DMS114 treated with DMSO at 0.1 percent for 48 hours (cell line): Measurements from ENCODE around the gene GPBP1.
"Not testable (repeated sequence)": the region's sequence is repeated elsewhere in the genome, so short reads cannot be mapped to it uniquely, and the experiment has no call there.

Experiments used
- DNase-seq: peaks from one replicate; lab custom pipeline; 2025; ENCODE audit not compliant: unreplicated experiment; lab: John Stamatoyannopoulos, UW

The GPBP1 gene

GRCh38 chr5:57276353-57276752, 102.5 kb downstream of the GPBP1 start:
- DNase-seq: no peak

GRCh38 chr5:57277085-57277484, 103.2 kb downstream of the GPBP1 start:
- DNase-seq: peak; percentile 14

- no peak for DNase-seq
Measured at GRCh38 chr5:57280853-57281252, 107.0 kb downstream of the GPBP1 start.

DNA sequence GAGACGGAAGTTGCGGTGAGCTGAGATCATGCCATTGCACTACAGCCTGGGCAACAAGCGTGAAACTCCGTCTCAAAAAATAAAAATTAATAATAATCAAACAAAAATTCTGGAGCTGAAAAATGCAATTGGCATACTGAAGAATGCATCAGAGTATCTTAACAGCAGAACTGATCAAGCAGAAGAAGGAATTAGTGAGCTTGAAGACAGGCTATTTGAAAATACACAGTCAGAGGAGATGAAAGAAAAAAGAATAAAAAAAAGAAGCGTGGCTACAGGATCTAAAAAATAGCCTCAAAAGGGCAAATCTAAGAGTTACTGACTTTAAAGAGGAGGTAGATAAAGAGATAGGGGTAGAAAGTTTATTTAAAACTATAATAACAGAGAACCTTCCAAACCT, 111.2 kb downstream of the GPBP1 start:
- not testable (repeated sequence) for DNase-seq

DNA sequence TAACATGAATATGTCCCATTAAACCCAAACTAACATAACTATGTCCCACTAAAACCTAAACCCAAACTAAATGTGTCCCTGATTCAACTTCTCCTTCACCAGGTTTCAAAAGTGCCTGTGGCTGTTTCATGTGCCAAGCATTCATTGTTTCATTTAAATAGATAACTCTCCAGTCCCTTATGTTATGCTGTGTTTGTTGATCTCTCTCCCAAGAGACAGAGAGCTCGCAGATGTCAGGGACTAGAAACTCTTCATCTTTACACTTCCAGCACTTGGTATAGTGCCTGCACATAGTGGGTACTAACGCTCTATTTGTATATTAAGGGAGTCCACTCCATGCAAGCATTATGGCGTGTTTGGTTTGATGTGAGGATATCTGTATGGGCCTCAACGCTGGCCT, 118.0 kb downstream of the GPBP1 start:
- no peak for DNase-seq

DNA sequence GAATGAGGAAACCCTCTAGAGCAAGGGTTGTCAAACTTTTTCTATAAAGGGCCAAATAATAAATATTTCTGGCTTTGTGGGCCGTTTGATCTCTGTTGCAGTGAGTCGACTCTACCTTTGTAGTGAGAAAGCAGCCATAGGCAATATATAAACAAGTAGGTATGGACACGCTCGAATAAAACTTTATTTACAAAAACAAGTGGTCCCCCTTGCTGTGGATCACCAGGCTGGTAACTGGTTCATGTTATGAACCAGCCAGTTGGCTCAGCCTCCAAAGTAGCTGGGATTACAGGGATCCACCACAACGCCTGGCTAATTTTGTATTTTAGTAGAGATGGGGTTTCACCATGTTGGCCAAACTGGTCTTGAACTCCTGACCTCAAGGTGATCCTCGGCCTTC, 118.5 kb downstream of the GPBP1 start:
- no peak for DNase-seq

- peak; percentile 69 for DNase-seq
Measured at GRCh38 chr5:57298295-57298984, 124.6 kb downstream of the GPBP1 start.

DNA sequence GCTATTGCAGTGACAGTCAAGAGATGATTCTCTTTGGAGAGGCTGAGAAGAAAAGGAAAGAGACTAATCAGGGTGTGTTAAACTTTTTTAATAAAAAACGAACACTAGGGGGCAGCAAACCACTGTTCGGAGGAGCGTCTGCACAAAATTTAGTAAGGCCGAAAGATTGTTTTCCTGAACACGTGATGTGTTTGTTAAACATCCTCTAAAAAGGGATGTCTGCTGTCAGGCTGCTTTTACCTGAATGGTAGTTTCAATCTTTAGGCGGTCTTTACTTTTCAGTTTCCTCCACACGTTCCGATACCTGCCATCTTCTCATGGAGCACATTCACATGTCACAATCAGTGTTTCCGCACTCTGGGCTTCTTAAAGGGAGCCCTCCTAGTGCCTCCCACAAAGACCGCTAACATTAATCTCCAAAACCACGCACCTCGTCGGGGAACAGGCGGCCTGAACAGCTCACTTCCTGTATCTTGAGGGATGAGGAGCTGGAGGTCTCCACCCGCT, 125.2 kb downstream of the GPBP1 start:
- DNase-seq: peak; percentile 49

DNA sequence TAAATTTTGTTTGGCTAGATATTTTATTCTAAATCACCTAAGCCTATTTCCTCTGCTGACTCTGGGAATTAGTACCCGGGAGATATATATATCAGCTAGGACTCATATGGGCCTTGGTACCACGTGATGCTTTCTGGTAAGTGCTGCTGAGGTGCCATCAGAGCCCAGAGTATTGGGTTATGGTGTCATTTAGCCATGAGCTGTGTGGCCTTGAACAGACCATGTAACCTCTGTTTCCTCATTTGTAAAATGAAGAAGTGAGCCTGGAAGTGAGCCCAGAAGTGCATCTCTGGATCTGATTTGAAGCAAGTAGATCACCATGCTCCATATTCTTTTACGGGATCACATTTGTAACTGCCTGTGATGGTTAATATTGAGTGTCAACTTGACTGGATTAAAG, 126.1 kb downstream of the GPBP1 start:
- DNase-seq: no peak

- no peak for DNase-seq
Measured at GRCh38 chr5:57302164-57302563, 128.3 kb downstream of the GPBP1 start.

DNA sequence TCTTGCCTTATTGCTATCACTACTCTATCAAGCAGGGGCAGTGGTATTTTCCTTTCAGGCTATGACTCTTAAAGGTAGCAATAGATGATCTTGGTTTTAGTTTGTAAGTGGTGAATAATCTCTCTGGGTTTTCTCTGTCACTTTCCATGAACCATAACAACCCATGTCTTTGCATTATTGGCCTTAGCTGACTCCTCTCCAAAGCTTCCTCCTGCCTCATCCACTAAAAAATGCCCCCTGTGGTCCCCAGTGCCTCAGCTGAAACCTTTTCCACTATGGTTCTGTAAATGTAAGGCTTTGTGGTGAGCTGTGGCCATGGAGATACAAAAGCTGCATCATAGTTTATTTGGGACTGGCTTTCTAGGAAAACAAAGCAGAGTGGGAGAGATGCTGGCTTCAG, 128.8 kb downstream of the GPBP1 start:
- no peak for DNase-seq

DNA sequence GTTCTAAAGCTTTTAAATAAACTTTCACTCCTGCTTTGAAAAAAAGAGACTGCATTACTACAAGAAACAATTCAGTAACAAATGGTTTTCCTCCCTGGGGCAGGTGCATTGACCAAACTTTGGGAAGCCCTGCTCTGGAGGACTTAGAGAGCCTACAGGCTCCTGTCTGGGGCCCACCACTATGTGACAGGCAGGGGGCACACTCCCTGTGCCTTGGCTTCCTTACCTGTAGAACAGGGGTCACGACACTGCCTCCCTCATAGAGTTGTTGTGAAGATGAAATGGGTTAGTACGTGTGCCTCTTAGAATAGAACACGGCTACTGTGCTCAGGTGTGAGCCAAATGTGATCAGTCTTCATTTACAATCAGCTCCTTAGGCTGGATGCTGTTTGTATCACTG, 130.1 kb downstream of the GPBP1 start:
- no peak for DNase-seq

- DNase-seq: no peak
Measured at GRCh38 chr5:57304931-57305330, 131.1 kb downstream of the GPBP1 start.

GRCh38 chr5:57306359-57306758, 132.5 kb downstream of the GPBP1 start:
- DNase-seq: no peak

- no peak for DNase-seq
Measured at GRCh38 chr5:57307516-57307915, 133.7 kb downstream of the GPBP1 start.

DNA sequence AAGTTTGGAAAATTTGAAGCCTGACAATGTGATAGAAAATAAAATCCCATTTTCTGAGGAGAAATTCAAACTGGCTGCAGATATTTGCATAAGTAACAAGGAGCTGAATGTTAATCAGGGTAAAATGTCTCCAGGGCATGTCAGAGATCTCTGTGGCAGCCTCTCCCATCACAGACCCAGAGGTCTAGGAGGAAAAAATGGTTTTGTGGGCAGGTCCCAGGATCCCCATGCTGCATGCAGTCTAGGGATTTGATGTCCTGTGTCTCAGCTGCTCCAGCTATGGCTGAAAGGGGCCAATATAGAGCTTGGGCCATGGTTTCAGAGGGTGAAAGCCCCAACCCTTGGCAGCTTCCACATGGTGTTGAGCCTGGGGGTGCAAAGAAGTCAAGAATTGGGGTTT, 135.2 kb downstream of the GPBP1 start:
- DNase-seq: not testable (repeated sequence)

DNA sequence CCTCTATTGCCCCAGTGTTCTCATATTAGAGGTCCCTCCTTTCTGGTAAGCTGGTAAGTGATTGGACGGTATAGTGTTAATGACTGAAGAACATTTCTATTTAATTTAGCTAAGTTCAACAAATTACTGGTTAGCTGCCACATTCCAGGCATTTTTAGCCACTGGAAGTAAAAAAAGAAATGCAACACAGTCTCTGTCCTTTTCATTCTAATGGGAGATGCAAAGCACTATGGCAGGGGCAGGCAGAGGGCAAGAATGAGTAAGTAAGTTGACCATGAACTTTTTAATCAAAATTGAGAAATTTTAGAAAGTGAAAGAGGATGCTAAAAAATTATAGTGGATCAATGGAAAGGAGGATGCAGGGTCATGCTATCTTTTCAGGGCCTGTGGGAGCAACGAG, 137.4 kb downstream of the GPBP1 start:
- DNase-seq: no peak

DNA sequence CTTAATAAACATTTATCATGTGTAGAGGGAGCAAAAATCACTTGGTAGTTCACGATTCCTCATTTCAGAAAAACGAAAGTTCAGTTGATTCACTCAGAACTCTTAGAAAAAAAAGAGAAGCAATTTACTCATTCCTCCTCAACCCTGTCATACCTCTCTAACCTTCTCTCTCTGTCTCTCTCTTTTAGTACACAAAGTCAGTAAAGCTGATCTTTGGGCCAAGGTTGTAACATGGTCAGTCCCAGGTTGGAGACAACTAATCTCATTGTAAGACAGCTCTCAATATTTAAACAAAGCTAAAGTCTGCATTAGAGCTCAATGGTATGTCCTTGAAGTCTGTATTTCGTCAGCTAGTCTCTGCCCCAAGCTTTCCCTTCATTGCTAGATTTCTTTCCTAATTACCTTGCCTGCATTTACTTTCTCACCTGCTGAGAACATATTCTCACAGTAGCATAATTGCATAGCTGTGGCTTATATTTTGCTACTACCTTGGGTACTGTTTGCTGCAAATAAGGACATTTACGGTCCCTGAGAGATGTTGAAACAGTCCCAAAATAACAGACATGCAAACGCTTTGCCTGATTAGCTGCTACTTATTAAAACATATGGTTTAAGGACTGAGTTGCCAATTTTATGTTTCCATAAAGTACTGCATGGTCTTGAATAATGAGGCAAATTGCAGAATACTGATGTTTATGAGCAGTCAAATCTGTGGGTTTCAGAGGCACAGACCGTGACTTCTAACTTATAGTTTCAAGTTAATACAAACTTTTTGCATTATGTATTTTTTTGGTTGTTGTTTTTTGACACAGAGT, 138.3 kb downstream of the GPBP1 start:
- no peak for DNase-seq

DNA sequence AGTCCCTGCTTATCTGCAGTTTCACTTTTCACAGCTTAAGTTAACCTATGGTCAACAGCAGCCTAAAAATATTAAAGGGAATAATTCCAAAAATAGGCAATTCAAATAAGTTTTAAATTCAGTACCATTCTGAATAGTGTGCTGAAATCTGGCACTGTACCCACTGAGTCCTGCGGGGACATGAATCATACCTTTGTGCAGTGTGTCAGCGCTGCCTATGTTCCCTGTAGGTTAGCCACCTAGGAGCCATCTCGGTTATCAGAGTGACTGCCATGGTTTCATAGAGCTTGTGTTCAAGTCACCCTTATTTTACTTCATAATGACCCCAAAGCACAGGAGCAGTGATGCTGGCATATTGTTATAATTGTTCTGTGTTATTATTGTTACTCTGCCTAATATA, 139.9 kb downstream of the GPBP1 start:
- no peak for DNase-seq
